NCI-H128 (cell line): ENCODE data around the gene SPDYE4.

ENCODE experiments used
- DNase-seq: peaks from one replicate; lab custom pipeline; 2025; ENCODE audit not compliant: unreplicated experiment; lab: John Stamatoyannopoulos, UW

Gene SPDYE4

DNA sequence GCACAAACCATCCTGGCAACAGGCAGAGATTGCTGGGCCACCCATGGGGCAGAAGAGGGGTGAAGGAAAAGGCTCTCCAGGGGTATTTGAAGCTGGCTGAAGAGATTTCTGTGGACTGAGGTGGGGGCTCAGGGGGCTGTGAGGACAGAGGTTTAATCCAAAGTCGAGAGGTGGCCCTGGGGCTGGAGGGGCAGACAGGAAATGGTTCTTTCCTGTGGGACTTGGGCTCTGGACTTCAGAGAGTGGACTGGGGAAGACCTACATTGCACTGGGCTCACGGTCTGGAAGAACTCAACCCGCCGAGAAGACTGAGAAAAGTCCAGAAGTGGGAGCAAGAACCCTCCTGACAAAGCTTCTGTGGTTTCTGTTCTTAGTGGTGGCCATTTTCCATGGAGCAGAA, 16.6 kb downstream of the SPDYE4 start:
- DNase-seq: no peak

DNA sequence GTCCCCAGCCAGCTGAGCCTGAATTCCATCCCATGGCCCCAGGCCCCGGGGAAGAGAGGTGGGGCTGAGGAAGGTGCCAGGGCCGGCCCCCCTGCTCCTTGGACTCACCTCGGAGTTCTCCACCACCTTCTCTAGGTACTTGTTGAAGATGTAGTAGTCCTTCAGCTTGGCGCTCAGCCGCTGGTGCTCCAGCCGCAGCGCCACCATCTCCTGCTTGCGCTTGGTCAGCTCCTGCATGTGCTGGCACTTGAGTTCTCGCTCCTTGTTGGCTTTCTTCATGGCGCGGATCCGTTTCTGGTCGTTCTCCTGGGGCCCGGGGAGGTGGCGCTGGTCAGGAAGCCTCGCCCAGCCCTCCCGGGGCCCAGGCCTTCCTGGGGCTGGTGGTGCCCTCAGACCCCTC, 17.0 kb downstream of the SPDYE4 start:
- DNase-seq: no peak

DNA sequence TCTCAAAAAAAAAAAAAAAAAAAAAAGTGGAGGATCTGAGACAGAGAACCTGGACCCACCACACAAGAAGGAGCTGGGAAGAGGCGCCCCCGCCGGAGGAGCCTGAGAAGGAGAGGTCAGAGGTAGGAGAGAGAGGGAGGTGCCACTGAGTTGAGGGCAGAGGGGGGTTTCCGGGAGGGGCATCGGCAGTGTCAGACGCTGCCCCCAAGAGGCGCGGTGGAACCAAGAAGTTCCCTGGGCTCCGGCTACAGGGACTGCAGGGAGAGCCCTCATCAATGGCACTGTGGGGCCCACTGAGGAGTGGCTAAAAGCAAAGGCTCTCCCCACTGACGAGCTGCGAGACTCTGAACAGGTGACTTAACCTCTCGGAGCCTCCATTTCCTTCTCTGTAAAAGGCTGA, 17.9 kb downstream of the SPDYE4 start:
- no peak for DNase-seq

DNA sequence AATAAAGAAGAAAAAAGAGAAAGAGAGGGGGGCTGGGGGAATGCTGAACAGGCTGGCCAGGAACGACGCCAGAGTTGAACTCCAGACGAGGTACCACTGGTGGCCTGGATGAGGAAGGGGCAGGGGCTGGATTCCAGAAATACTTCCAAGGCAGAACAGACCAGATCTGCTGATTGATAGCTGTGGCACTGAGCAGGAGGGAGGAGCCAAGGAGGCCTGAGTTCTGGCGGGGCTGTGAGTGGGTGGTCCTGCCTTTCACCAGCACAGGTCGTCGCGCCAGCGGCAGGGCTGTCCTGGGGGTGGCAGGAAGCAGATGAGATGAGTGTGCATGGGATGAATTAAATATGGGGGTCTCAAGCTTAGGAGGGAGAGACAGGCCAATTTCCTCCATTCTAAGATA, 19.2 kb downstream of the SPDYE4 start:
- no peak for DNase-seq

DNA sequence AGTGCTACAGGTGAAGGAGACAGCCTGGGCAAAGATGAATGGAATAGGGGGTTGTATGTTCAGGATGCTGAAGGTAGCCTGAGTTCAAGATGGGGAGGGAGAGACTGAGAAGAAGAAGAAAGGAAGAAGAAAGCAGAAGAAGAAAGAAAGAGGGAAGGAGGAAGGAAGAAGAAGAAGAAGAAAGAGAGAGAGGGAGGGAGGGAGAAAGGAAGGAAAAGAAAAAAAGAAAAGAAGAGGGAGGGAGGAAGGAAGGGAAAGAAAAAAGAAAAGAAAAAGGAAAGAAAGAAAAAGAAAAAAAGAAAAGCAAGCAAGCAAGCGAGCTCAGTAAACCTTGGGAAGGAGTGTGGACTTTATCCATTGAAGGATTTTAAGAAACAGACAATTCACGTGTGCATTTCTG, 21.6 kb downstream of the SPDYE4 start:
- no peak for DNase-seq

DNA sequence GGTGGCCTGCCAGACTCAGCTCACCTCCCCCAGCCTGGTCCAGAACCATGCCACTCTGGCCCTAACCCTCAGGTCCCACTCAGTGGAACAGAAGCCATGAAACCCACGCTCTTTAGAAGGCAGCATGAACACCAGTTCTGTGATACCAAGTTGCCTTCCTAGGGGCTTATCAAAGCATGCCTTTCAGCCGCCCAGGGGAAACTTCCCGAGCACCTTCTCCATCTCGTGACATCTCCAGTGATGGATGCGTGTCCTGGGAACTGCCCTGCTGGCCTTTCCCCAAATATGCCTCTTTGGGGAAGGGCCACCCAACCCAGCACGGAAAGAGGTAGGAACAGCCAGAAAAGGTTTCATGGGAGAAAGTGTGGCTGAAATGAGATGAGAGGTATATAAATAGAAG, 22.0 kb downstream of the SPDYE4 start:
- no peak for DNase-seq

DNA sequence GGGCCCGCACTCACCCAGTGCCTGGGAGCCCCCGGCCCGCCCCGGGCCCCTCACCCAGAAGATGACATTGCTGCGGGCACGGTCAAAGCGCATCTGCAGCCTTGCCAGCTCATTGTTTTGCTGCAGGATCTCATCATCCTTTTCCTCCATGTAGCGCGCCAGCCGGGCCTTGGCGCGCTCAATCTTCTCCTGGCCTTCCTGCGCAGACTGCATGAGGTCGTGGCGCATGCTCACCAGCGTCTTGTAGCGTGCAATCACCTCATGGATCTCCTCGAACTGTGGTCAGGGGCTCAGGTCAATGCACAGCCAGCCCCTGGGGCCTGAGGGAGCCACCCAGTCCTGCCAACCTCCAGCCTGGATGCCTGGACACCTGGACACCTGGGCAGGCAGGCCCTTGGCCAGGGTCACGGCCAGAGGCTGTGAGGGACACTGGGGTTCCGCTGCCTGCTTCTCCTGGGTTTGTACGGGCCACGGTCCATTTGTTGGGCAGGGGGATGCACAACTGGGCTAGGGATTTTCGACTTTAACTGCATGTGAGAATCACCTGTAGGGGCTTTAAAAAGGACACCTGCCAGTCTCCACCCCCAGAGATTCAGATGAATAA, 22.9 kb downstream of the SPDYE4 start:
- DNase-seq: no peak

DNA sequence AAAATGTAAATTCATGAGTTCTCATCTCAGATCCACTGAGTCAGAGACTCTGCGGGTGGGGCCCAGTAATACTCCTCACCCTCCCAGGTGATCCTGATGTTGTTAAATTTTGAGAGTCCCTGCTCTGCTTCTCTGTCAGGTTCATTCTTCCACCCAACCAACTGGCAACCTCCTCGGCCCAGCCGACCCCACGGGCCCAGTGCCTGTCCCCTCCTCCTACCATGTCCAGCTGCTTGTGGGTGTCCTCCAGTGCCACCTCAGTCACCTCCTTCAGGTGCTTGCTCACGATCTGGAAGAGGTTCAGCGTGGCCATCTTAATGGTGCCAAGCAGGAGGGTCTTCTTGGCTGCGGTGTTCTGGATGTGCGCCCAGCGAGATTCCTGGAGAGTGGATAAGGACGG, 23.5 kb downstream of the SPDYE4 start:
- DNase-seq: no peak

DNA sequence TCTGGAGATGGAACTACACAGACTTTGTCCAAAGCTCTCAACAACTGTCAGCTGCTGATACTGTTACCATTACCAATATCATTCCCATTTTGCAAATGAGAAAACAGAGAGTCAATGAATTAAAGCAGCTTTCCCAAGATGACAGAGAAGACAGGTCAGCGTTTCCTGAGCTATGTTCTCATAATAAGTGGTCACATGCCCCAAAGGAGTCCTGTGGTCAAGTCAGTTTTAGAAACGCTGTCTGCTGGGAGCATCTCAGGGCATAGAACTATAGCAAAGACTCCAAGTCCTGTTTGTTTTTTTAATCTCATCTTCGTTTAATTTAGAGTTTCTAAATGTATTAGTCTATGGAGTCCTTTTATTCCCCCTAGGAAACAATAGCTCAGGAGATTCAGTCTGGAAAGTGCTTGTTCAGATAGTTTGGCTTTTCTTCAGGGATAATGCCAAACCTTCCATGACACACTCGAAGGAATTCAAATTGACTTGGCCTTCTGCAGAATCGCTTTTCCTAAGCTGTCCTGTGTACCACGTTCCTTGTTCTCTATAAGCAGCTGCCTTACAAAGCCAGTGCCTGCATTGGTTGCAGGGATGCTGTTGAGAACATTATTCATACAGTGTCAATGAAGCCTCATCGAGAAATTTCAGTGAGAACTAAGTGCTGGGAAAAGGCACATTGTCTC, 25.8 kb downstream of the SPDYE4 start:
- DNase-seq: no peak

DNA sequence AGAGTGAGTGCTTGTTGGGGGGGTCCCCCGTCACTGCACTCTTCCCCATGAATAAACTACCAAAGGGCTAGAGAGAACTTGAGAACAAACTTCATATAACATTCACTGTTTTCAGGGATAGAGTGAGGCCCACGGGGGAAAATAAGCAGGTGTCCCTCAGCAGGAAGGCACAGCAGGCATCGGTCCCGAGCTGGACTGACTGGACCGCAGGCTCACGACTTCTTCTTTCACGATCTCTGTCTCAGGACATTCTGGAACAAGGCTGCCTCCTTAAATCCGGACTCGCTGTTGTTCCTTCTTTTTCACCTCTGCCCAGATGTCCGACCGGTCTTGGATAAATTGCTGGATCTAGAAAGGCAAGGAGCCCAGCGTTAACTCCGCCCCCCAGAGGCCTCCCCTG, 28.5 kb downstream of the SPDYE4 start:
- no peak for DNase-seq

DNA sequence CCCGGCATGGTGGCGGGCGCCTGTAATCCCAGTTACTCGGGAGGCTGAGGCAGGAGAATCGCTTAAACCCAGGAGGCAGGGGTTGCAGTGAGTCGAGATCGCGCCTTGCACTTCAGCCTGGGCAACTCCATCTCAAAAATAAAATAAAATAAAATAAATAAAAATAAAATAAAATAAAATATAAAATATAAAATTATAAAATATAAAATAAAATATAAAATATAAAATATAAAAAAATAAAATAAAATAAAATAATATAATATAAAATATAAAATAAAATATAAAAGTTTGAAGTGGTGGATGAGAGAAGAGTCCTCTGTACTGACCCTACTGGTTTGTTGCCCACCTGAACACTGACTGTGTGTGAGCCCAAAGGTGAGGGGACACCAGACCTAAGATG, 28.9 kb downstream of the SPDYE4 start:
- DNase-seq: no peak

DNA sequence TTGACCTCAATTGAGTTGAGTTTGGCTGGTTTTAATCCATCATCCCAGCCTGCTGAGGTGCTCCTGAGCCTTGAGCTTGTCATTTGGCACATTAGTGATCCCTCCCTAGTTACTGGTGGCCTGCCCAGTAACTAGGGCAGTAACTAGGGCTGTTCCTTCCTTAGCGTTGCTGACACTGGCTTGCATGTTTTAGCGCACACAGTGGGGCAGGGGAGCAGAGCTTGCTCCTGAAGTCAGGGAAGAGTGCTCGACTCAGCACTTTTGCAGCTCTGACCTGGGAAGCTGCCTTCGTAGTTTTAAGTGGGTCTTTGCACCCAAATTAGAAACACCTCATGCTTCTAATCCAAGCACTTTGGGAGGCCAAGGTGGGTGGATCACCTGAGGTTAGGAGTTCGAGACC, 29.4 kb downstream of the SPDYE4 start:
- DNase-seq: no peak

DNA sequence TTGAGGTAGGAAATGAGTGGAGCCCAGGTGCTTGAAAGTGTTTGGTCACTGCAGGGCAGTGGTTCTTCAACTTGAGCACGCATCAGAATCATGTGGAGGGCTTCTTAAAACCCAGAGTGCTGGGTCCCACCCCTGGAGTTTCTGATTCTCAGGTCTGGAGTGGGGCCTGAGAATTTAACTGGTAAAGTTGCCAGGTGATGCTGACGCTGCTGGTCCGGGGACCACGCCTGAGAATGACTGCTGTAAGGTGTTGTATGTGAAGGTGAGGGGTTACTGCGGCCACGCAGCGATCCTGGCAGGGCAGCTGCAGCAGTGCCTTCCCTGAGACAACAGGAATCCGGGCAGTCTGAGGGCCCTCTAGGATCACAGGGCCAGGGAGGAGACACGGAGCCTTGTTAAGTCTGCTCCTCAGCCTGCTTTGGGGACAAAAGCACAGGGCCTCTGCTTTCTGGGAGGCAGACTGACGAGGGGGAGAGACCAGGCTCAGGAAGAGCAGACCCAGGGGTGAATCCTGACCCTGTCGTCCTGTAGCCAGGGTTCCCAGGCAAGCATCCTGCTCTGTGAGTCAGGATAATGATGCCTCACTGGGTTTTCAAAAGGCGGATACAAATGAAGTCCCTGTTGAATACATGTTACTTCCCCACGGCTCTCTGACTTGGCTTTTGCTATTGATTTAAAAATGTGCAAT, 30.0 kb downstream of the SPDYE4 start:
- DNase-seq: no peak

DNA sequence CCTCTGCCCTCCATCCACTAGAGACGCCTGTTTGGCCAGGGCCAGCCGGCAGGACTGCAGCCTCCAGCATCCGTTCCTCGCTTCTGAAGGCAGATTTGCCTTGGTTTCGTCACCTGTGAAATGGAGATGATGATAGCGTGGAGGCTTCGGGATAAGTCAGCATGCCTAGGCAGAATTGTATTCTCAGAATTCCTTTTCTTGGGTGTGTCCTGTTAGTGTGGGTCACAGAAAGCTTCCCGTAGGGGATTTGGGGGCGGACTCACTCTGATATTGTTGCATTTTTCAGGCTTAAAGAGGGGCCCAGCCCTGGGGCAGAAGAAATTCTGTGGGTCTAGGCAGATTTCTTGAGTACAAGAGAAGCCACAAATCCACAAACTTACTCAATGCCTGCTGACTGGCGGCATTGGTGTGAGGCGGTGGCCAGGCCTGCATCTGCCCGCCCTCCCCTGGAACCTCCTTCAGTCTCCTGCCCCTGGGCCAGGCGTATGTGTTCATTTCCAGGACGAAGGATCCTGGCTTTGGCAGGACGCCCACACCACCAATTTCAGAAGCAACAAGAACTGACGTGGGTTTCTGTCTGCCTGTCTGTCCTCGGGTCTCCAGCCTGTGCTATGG, 31.3 kb downstream of the SPDYE4 start:
- no peak for DNase-seq

DNA sequence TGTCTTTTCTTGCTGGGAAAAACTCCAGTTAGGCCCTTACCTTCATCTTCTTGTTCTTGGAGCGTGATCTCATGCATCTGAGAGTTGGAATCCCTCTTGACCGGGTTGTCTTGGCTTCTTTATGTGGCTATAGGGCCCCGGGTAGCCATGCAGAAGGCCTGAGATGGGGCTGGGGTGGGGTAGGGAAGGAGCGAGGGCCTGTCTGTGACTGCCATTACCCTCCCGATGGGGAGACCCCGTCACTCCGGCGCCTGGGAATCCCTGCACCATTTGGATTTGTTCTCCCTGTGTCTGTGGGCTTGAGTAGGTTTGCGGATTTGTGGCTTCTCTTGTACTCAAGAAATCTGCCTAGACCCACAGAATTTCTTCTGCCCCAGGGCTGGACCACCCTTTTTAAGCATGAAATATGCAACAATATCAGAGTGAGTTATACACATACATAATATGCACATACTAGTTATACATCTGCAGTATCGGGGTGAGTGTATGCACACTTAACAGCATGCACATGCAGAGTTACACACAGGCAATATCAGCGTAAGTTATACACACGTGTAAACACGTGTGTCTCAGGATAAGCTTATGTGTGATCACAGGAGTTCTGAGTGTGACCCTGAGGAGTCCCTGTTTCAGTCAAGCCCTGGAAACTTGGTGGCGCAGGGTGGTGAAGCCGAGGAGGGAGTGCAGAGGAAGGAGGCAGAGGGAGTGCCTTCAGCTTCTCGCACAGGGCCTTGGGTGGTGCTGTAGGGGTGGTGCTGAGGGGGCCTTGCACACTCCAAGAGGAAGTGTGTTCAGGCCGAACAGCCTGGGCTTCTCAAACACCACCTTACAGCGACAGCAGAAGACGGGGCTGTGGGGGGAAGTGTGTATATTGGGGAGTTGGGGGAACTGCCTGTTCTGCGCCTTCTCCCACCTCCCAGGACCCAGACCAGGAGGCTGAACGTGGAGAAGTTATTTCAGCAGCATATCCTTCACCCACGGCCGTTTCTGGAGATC, 32.2 kb downstream of the SPDYE4 start:
- DNase-seq: no peak

DNA sequence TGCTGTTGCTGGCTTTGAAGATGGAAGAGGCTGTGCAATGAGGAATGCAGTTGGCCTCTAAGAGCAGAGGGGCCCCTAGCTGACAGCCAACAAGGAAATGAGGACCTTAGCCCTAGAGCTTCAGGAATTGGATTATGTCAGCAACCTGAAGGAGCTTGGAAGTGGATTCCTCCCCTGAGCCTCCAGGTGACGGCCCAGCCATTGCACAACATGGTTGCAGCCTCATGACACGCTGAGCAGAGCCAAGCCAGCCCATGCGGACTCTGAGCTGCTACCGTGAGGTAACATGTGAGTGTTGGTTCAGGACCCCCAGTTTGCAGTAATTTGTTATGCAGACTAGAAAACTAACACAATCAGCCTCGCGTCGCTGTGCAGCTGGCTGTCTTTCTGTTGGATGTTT, 33.9 kb downstream of the SPDYE4 start:
- DNase-seq: no peak

DNA sequence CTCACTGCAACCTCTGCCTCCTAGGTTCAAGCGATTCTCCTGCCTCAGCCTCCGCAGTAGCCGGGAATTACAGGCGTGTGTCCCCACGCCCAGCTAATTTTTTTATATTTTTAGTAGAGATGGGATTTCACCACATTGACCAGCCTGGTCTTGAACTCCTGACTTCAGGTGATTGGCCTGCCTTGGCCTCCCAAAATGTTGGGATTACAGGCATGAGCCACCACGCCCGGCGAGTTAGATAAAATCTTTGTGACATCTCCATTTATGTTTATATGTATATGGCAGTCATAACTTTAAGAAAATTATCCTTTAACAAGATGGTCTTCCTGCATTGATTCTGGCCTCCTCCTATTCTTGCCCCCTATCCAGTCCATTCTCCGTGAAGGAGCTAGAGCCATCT, 37.8 kb downstream of the SPDYE4 start:
- no peak for DNase-seq

DNA sequence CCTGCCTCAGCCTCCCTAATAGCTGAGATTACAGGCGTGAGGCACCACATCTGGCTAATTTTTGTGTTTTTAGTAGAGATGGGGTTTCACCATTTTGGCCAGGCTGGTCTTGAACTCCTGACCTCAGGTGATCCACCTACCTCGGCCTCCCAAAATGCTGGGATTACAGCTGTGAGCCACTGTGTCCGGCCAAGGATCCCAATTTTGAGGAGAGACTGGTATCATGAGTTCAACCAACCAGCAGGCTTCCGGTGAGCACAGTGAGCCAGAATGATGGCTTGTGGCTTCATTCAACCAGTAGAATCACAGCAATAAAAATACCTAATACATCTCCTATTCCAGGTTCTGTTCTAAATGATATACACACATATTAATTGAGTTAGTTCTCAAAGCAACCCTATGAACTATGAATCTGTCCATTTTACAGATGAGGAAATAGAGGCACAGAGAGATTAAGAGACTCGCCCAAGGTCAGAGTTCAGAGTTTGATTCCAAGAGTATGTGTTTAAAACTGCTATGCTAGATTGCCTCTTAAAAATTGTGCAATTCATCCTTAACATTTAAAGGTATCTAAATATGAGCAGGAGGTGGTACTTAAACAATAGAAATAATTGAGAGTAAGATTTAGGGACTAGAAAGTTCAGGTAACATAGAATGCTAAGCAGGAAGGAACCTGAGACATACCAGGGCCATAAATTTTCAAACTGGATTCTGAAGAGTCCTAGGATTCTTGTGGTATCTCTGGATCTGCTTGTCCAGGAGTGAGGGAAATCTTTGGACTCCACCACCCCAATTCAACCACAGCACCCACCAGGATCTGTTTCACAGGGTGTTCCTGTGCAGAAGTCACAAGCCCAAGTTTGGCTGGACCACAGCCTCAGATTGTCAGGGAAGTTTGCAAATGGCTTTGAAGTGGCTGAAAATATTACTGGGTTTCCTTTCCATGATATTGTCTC, 38.8 kb downstream of the SPDYE4 start:
- no peak for DNase-seq

DNA sequence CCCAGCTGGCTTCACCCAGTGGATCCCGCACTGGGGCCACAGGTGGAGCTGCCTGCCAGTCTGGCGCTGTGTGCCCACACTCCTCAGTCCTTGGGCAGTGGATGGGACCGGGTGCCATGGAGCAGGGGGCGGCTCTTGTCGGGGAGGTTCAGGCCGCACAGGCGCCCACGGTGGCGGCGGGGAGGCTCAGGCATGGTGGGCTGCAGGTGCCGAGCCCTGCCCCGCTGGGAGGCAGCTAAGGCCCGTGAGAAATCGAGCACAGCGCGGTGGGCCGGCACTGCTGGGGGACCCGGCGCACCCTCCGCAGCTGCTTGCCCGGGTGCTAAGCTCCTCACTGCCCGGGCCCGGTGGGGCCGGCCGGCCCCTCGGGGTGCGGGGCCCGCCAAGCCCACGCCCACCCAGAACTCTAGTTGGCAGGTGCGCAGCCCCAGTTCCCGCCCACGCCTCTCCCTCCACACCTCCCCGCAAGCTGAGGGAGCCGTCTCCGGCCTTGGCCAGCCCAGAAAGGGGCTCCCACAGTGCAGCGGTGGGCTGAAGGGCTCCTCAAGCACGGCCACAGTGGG, 40.3 kb downstream of the SPDYE4 start:
- no peak for DNase-seq

DNA sequence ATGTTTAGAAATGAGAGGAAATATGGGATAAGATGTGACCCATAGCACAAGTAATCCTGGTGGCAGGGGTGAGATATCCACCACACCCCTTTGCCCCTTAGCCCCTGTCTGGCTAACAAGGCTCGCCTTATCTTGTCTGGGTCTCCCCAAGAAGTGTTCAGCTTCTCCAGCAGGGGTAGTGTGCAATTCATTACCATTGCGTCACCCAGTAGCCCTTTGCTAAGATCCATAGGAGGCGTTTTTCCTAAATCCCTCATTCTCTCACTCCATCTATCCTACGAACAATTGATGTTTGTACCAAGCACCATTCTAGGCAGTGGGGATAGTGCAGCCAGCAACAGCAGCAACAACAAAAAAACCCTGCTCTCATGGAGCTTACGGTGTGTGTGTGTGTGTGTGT, 44.5 kb downstream of the SPDYE4 start:
- no peak for DNase-seq
